Measurements from ENCODE around the gene UNC119B.

DNA sequence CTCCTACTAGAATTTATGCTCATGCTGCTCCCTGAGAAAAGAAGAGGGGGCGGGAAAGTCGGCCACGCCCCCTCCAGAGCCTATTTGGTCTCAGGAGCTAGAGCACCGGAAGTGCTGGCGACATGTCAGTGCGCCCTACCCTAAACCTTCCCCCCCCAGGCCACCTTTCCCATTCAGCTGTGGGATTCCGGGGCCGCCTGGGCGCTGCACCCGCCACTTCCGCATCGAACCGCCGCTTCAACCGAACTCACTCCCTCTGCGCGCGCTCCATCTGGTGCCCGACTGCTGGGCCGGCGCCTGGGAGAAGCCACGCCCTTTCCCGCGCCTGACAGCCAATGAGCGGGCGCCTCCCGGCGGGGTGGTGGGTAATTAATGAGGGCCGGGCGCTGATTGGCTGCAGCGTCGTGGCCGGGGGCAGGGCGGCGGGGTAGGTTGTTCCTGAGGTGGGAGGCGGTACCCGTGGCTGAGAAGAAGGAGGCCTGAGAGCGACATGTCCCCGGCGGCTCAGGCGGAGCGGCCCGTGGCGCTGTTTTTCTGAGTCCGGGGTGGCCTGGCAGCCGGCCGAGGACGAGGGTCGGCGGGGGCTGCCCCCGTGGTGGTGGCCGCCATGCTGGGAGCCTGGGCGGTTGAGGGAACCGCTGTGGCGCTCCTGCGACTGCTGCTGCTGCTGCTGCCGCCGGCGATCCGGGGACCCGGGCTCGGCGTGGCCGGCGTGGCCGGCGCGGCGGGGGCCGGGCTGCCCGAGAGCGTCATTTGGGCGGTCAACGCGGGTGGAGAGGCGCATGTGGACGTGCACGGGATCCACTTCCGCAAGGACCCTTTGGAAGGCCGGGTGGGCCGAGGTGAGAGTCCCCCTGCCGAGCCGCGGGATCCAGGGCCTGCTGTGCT, 23.3 kb upstream of the UNC119B start, which contains the start of gene MLEC:
- TF ChIP-seq, protein P1, sequence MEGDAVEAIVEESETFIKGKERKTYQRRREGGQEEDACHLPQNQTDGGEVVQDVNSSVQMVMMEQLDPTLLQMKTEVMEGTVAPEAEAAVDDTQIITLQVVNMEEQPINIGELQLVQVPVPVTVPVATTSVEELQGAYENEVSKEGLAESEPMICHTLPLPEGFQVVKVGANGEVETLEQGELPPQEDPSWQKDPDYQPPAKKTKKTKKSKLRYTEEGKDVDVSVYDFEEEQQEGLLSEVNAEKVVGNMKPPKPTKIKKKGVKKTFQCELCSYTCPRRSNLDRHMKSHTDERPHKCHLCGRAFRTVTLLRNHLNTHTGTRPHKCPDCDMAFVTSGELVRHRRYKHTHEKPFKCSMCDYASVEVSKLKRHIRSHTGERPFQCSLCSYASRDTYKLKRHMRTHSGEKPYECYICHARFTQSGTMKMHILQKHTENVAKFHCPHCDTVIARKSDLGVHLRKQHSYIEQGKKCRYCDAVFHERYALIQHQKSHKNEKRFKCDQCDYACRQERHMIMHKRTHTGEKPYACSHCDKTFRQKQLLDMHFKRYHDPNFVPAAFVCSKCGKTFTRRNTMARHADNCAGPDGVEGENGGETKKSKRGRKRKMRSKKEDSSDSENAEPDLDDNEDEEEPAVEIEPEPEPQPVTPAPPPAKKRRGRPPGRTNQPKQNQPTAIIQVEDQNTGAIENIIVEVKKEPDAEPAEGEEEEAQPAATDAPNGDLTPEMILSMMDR (IDR thresholded peaks at IDR 0.05 in 4 of 5, conservative IDR thresholded peaks at IDR 0.05 in 1 of 5): peak in 2 of 5 experiments; percentile 4 to 32
- TF ChIP-seq POLR2A (IDR thresholded peaks at IDR 0.05): peak; percentile 90 to 96
